SU-DHL-6 (cell line): ENCODE results near the gene DAGLB.

Source experiments
- CTCF ChIP-seq: fragments of 200-600 bp; sonication (generic); IDR thresholded peaks from one replicate; pipeline ENCODE4 v1.5.1; 2017; ENCODE audit warnings: antibody characterized with exemption, mild to moderate bottlenecking, low read length, moderate library complexity; ENCODE audit not compliant: insufficient read depth, poor library complexity, severe bottlenecking
- EZH2phosphoT487 ChIP-seq: fragments of 200-600 bp; sonication (generic), shearing (Covaris generic); conservative IDR thresholded peaks from 2 replicates; pipeline ENCODE4 v1.6.1; 2018; ENCODE audit warnings: mild to moderate bottlenecking, antibody characterized with exemption, low read length, moderate library complexity, mixed read lengths

GRCh38 chr7:6385110-6385781 is 62.5 kb downstream of the DAGLB start:
- TF ChIP-seq CTCF (no peak), EZH2phosphoT487 (no peak)
